Hepatocyte (in vitro differentiated cells): Measurements from ENCODE around the gene CD44. TPM values are rescaled to one million over a fixed set of nuclear protein-coding genes. Genes with fewer than 3 reads are reported as not detected.

Source experiments
- DNase-seq: peaks from one replicate; pipeline ENCODE4 v3.0.0-alpha.2; 2016; ENCODE audit warnings: low spot score
- H2AFZ ChIP-seq: fragments of 200-600 bp; sonication (generic); 2 replicates; pipeline ENCODE4 v1.6.0; 2016; ENCODE audit warnings: antibody characterized with exemption, mild to moderate bottlenecking
- H3K27ac ChIP-seq: fragments of 200-600 bp; sonication (generic); 2 replicates; pipeline ENCODE4 v1.5.1; 2016; ENCODE audit warnings: mild to moderate bottlenecking
- H3K27me3 ChIP-seq: fragments of 200-600 bp; sonication (generic); 2 replicates; pipeline ENCODE4 v1.6.1; 2016
- H3K36me3 ChIP-seq: fragments of 200-600 bp; sonication (generic); replicated peaks from 2 replicates; pipeline ENCODE4 v1.5.1; 2016; ENCODE audit warnings: low read depth; ENCODE audit not compliant: insufficient read depth
- H3K4me1 ChIP-seq: fragments of 200-600 bp; sonication (generic); 2 replicates; pipeline ENCODE4 v1.5.1; 2016; ENCODE audit warnings: mild to moderate bottlenecking, moderate library complexity; ENCODE audit not compliant: insufficient read depth
- H3K4me2 ChIP-seq: fragments of 200-600 bp; sonication (generic); 2 replicates; pipeline ENCODE4 v1.6.0; 2016
- H3K4me3 ChIP-seq: fragments of 200-600 bp; sonication (generic); 2 replicates; pipeline ENCODE4 v1.5.1; 2016; ENCODE audit warnings: mild to moderate bottlenecking
- H3K79me2 ChIP-seq: fragments of 200-600 bp; sonication (generic); 2 replicates; pipeline ENCODE4 v1.6.0; 2017; ENCODE audit warnings: mild to moderate bottlenecking
- H3K9me2 ChIP-seq: fragments of 200-600 bp; sonication (generic); replicated peaks from 2 replicates; pipeline ENCODE4 v1.6.0; 2017; ENCODE audit warnings: mild to moderate bottlenecking; ENCODE audit not compliant: insufficient read depth
- H3K9me3 ChIP-seq: fragments of 200-600 bp; sonication (generic); 2 replicates; pipeline ENCODE4 v1.5.1; 2016; ENCODE audit warnings: low read depth, mild to moderate bottlenecking
- H4K20me1 ChIP-seq: fragments of 200-600 bp; sonication (generic); 2 replicates; pipeline ENCODE4 v1.6.0; 2016; ENCODE audit warnings: mild to moderate bottlenecking; ENCODE audit not compliant: insufficient read depth, poor library complexity, severe bottlenecking
- EZH2 ChIP-seq: fragments of 200-600 bp; sonication (generic); IDR thresholded peaks from 2 replicates; pipeline ENCODE4 v1.6.1; 2016; ENCODE audit warnings: antibody characterized with exemption, mild to moderate bottlenecking, borderline replicate concordance
- EZH2phosphoT487 ChIP-seq: fragments of 200-600 bp; sonication (generic); IDR thresholded peaks from one replicate; pipeline ENCODE4 v1.6.1; 2018; ENCODE audit warnings: antibody characterized with exemption, mild to moderate bottlenecking, low read depth, moderate library complexity; ENCODE audit not compliant: unreplicated experiment, severe bottlenecking
- WGBS: methylation state at CpG from one replicate; pipeline ENCODE4 v1.1.6; 2016; ENCODE audit warnings: low lambda C conversion rate; ENCODE audit errors: missing lambda C conversion rate; 5-methylcytosine and 5-hydroxymethylcytosine counted together
- polyA plus RNA-seq: library from polyadenylated mRNA; unstranded; fragments of >200 nt; fragmentation: Nextera tagmentation; extraction: Ambion mirVana; gene quantifications from 2 replicates; pipeline ENCODE4 v1.2.1, GENCODE V29; 2016
- total RNA-seq: library from RNA; depleted of rRNA; stranded (reverse); fragments of >200 nt; gene quantifications from 2 replicates; pipeline ENCODE4 v1.2.3, GENCODE V29; 2014
- TF ChIP-seq, protein P1 (sequence below): fragments of 200-600 bp; sonication (generic); IDR thresholded peaks from 2 replicates; pipeline ENCODE4 v1.5.1; 2016; ENCODE audit warnings: antibody characterized with exemption, mild to moderate bottlenecking; ENCODE audit not compliant: poor library complexity

The CD44 gene
- total and polyA plus RNA-seq, 2 experiments from 2014 or later = 17.5 to 29.5 TPM

DNA sequence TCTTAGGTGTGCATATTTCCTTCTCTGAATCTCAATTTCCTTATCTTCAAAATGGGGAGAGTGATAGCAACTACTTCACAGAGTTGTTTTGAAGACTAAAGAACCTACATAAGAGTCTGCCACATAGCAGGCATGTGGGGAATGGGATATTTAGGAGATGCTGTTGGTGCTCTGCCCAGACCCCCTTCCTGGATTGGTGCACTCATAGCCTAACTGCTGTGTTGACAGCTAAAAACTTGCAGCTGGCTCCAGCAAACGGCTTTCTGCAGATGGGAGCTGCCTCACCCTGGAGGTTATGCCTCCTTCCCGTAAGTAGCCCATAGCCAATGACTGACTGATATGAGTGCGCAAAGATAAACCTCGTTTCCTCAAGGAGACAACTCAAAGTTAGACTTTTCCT lies 106.1 kb downstream of the CD44 start:
- no peak overlapping the region for H3K4me3 ChIP-seq
- H3K4me2 ChIP-seq = no peak overlapping the region
- no peaks in the 10 kb centered on the region for H3K9me3 ChIP-seq
- H3K27ac ChIP-seq = no peak overlapping the region
- no peaks in the 10 kb centered on the region for H3K79me2 ChIP-seq
- DNase-seq = no peak
- no peaks in the 10 kb centered on the region for H3K27me3 ChIP-seq
- H3K36me3 ChIP-seq = no peaks in the 10 kb centered on the region
- WGBS = 83% methylated on average over 4 of the region's 4 CpGs
- H2AFZ ChIP-seq = no peak overlapping the region
- no peaks in the 10 kb centered on the region for H3K4me1 ChIP-seq
- TF ChIP-seq, protein P1, sequence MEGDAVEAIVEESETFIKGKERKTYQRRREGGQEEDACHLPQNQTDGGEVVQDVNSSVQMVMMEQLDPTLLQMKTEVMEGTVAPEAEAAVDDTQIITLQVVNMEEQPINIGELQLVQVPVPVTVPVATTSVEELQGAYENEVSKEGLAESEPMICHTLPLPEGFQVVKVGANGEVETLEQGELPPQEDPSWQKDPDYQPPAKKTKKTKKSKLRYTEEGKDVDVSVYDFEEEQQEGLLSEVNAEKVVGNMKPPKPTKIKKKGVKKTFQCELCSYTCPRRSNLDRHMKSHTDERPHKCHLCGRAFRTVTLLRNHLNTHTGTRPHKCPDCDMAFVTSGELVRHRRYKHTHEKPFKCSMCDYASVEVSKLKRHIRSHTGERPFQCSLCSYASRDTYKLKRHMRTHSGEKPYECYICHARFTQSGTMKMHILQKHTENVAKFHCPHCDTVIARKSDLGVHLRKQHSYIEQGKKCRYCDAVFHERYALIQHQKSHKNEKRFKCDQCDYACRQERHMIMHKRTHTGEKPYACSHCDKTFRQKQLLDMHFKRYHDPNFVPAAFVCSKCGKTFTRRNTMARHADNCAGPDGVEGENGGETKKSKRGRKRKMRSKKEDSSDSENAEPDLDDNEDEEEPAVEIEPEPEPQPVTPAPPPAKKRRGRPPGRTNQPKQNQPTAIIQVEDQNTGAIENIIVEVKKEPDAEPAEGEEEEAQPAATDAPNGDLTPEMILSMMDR = no peak
- no peak for TF ChIP-seq EZH2phosphoT487
- TF ChIP-seq EZH2 = no peak
- no peaks in the 10 kb centered on the region for H4K20me1 ChIP-seq
- no peaks in the 10 kb centered on the region for H3K9me2 ChIP-seq

DNA sequence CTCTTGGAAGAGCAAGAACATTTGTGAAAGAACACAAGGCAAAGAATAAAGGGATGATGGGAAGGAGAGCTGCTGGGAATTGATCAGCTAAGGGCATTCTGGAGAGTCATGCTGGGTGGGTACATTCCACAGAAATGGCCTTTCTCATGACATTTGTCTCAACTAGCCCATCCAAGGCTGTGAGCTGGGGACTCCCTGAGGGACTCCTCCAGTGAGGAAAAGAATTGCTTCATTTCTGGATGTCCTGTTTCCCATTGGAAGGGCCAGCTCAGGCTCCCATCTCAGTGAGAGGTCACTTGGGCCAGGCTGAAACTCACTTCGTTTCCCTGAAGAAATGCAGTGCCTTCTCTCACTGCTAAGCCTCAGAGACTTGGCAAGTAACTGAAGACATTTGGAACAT lies 106.8 kb downstream of the CD44 start:
- H3K36me3 ChIP-seq = no peaks in the 10 kb centered on the region
- H2AFZ ChIP-seq = no peak overlapping the region
- DNase-seq = no peak
- H3K27me3 ChIP-seq = no peaks in the 10 kb centered on the region
- no peak overlapping the region for H3K4me3 ChIP-seq
- H3K4me2 ChIP-seq = no peak overlapping the region
- H3K9me3 ChIP-seq = no peaks in the 10 kb centered on the region
- no peaks in the 10 kb centered on the region for H3K9me2 ChIP-seq
- no peaks in the 10 kb centered on the region for H4K20me1 ChIP-seq
- TF ChIP-seq EZH2 (no peak), EZH2phosphoT487 (no peak)
- TF ChIP-seq, protein P1 = no peak
- H3K27ac ChIP-seq = no peak overlapping the region
- WGBS = 100% methylated on average over 1 of the region's 1 CpG
- no peaks in the 10 kb centered on the region for H3K4me1 ChIP-seq
- H3K79me2 ChIP-seq = no peaks in the 10 kb centered on the region

DNA sequence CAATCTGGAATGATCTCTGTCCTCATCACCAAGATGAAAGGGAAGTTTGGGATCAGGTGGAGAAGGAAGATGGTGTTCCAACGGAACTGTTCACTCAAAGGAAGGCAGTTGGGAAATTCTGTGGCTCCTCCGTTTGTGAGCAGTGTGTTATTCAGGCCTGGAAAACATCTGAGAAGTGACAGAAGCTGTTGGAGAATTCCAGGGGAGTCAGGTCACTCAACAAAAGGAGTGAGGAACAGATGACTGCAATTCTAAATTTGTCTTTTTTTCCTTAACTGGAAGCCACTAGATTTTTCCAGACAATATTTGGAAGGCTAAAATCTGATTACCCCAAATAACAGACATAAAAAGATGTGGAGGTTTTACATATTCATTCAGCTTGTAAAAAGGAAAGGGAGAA lies 107.8 kb downstream of the CD44 start:
- Histone ChIP-seq H3K36me3 (no peaks in the 10 kb centered on the region), H3K27me3 (no peaks in the 10 kb centered on the region), H3K79me2 (no peaks in the 10 kb centered on the region), H3K27ac (peak overlapping the region; percentile 25), H4K20me1 (no peaks in the 10 kb centered on the region), H3K4me3 (no peak overlapping the region), H3K9me3 (no peaks in the 10 kb centered on the region), H3K4me1 (no peaks in the 10 kb centered on the region), H3K4me2 (no peak overlapping the region), H2AFZ (no peak overlapping the region), H3K9me2 (no peaks in the 10 kb centered on the region)
- TF ChIP-seq EZH2phosphoT487 (no peak), EZH2 (no peak)
- TF ChIP-seq, protein P1 = no peak
- peak; percentile 39 for DNase-seq
- WGBS = 34% methylated on average over 2 of the region's 2 CpGs

DNA sequence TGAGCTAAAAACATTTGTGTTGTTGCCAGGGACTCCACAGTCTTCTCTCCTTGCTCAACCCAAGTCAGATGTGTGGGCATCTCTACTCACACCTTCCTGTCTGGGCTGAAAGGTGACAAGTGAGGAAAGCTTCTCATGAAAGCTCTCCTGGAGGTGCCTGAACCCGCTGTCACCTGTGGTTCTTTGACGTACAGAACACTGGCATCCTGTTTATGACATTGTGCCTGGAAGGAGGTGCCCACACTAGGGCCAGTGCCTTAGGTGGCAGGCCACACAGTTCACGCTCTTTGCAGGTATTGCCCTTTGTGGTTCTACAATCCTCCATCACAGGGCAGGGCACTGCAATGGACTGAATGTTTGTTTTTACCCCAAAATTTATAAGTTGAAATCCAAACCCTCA lies 108.5 kb downstream of the CD44 start:
- no peak overlapping the region for H3K4me3 ChIP-seq
- no peaks in the 10 kb centered on the region for H3K9me2 ChIP-seq
- H4K20me1 ChIP-seq = no peaks in the 10 kb centered on the region
- H3K4me1 ChIP-seq = no peaks in the 10 kb centered on the region
- DNase-seq = no peak
- WGBS = 92% methylated on average over 3 of the region's 3 CpGs
- no peak overlapping the region for H2AFZ ChIP-seq
- H3K27me3 ChIP-seq = no peaks in the 10 kb centered on the region
- no peaks in the 10 kb centered on the region for H3K79me2 ChIP-seq
- TF ChIP-seq EZH2 = no peak
- TF ChIP-seq, protein P1 = no peak
- TF ChIP-seq EZH2phosphoT487 = no peak
- no peaks in the 10 kb centered on the region for H3K36me3 ChIP-seq
- no peak overlapping the region for H3K27ac ChIP-seq
- no peak overlapping the region for H3K4me2 ChIP-seq
- H3K9me3 ChIP-seq = no peaks in the 10 kb centered on the region
